ENCODE results near the gene MYO1F.
A peak's percentile ranks its signal among the peaks of the same experiment; 100 is the strongest.
"Not testable (repeated sequence)": the region's sequence is repeated elsewhere in the genome, so short reads cannot be mapped to it uniquely, and the experiment has no call there.

The MYO1F gene

DNA sequence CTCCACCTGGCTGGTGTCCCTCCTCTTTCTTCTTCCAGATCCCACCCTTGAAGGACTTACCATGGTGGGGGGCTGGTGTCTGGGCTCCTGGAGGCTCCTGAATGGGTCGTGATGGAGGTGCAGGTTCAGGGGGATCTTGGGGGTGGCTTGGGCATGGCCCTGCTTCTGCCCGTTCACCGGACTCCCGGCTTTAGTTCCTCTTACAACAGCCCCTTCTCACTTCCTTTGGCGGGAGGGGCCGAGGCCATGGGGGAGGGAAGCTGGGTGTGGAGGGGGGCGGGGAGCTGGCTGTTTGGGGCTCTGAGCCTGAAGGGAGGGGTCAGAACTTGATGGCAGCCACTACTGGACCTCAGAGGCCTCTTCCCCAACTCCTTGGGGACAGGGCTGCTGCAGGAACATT is at the start of gene MYO1F:
Gene MYO1F, minus strand, starts transcription at position 196 of the 400 bp plus-strand sequence. Its CDS starts 133 bp downstream, at position 63.
- ATAC-seq: no peak
- Mint-ChIP-seq H3K4me3 (peak within 1 kb of the TSS; percentile 81), H3K27me3 (peaks cover 2% of the 10 kb centered on the region), H3K4me1 (peaks cover 61% of the 10 kb centered on the region), H3K36me3 (ENCODE audit: low read depth) (peaks cover 6% of the 10 kb centered on the region), H3K9me3 (no peaks in the 10 kb centered on the region), H3K27ac (peak within 1 kb of the TSS; percentile 85)
- peak; percentile 22 for DNase-seq

DNA sequence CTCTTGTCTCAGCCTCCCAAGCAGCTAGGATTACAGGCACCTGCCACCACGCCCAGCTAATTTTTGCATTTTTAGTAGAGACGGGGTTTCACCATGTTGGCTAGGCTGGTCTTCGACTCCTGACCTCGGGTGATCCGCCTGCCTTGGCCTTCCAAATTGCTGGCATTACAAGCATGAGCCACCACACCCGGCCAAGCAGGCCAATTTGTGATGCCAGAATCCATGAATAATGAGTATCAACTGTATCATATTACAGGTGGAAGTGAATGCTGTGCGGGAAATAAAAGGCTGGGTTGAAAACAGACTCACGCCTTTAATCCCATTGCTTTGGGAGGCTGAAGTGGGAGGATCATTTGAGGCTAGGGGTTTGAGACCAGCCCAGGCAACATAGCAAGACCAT is 49.6 kb upstream of the MYO1F start:
- DNase-seq: no peak
- H3K27me3 Mint-ChIP-seq: no peaks in the 10 kb centered on the region
- no peak overlapping the region for H3K4me3 Mint-ChIP-seq
- no peaks in the 10 kb centered on the region for H3K9me3 Mint-ChIP-seq
- no peaks in the 10 kb centered on the region for H3K4me1 Mint-ChIP-seq
- H3K27ac Mint-ChIP-seq: no peak overlapping the region
- no peaks in the 10 kb centered on the region for H3K36me3 Mint-ChIP-seq (ENCODE audit: low read depth)
- ATAC-seq: no peak

DNA sequence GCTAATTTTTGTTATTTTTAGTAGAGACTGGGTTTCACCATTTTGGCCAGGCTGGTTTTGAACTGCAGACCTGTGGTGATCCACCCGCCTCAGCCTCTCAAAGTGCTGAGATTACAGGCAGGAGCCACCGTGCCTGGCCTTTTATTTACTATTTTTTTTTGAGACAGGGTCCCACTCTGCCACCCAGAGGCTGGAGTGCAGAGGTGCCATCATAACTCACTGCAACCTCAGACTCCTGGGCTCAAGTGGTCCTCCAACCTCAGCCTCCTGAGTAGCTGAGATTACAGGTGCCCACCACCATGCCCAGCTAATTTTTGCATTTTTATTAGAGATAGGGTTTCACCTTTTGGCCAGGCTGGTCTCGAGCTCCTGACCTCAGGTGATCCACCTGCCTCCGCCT is 45.6 kb upstream of the MYO1F start:
- H3K27me3 Mint-ChIP-seq; H3K27ac Mint-ChIP-seq; H3K4me3 Mint-ChIP-seq; H3K9me3 Mint-ChIP-seq; H3K36me3 Mint-ChIP-seq (ENCODE audit: low read depth); DNase-seq; H3K4me1 Mint-ChIP-seq; ATAC-seq: not testable (repeated sequence)

DNA sequence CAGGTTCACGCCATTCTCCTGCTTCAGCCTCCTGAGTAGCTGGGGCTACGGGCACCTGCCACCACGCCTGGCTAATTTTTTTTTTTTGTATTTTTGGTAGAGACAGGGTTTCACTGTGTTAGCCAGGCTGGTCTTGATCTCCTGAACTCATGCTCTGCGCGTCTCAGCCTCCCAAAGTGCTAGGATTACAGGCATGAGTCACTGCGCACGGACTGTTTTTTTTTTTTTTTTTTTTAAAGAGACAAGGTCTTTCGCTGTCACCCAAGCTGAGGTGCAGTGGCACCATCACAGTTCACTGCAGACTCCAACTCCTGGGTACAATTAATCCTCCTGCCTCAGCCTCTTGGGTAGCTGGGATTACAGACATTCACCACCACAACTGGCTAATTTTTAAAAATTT is 41.5 kb upstream of the MYO1F start:
- DNase-seq: no peak
- Mint-ChIP-seq H3K36me3 (ENCODE audit: low read depth) (no peaks in the 10 kb centered on the region), H3K4me1 (peaks cover 5% of the 10 kb centered on the region), H3K27ac (no peak overlapping the region), H3K9me3 (no peaks in the 10 kb centered on the region), H3K4me3 (no peak overlapping the region), H3K27me3 (no peaks in the 10 kb centered on the region)
- ATAC-seq: no peak

DNA sequence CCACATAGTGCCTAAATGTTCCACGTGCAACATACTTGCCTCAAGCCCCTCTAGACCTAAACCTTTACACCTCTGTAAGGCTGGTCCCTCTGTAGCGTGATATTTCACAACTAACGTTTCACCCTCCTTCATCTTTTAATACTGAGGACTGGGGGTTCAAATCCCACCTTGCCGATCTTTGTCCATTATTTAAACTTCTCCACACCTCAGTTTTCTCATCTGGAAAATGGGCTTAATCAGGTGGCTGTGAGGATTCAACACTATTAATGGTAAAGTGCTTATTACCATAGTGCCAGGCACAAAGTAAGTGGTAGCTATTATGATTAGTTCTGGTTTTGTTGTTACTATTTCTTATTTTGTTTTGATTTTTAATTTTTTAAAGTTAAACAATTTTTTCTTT is 40.7 kb upstream of the MYO1F start:
- H3K27me3 Mint-ChIP-seq: no peaks in the 10 kb centered on the region
- no peak for ATAC-seq

DNA sequence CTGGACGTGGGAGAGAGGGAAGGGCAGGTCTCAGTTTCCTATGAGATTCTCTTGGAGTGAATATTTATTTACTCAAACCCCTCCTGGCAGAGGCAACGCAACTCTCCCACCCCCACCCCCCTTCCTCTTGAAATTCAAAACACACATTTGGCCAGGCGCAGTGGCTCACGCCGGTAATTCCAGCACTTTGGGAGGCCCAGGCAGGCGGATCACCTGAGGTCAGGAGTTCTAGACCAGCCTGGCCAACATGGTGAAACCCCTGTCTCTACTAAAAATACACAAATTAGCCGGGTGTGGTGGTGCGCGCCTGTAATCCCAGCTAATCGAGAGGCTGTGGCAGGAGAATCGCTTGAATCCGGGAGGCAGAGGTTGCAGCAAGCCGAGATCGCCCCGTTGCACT is 40.1 kb upstream of the MYO1F start:
- peaks cover 11% of the 10 kb centered on the region for H3K4me1 Mint-ChIP-seq
- H3K27ac Mint-ChIP-seq; H3K36me3 Mint-ChIP-seq (ENCODE audit: low read depth); H3K4me3 Mint-ChIP-seq; H3K27me3 Mint-ChIP-seq; DNase-seq; ATAC-seq; H3K9me3 Mint-ChIP-seq: not testable (repeated sequence)

More for the DNA sequence above, 40.7 kb upstream of the MYO1F start:
- Mint-ChIP-seq H3K9me3 (no peaks in the 10 kb centered on the region), H3K36me3 (ENCODE audit: low read depth) (no peaks in the 10 kb centered on the region), H3K27ac (no peak overlapping the region), H3K4me1 (peaks cover 5% of the 10 kb centered on the region), H3K4me3 (no peak overlapping the region)
- no peak for DNase-seq

DNA sequence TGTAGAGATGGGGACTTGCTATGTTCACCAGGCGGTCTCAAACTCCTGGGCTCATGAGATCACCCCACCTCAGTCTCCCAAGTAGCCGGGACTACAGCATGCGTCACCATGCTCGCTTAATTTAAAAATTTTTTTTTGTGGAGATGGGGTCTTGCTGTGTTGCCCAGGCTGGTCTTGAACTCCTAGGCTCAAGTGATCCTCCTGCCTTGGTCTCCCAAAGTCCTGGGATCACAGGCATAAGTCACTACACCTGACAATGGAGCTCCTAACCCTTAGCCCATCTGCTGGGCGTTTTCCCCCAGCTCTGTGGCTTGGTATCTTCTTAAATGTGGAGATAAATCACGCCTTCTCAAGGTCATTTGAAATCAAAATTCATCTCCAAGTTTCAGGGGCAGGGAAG is 39.6 kb upstream of the MYO1F start:
- DNase-seq: no peak
- no peak overlapping the region for H3K27ac Mint-ChIP-seq

DNA sequence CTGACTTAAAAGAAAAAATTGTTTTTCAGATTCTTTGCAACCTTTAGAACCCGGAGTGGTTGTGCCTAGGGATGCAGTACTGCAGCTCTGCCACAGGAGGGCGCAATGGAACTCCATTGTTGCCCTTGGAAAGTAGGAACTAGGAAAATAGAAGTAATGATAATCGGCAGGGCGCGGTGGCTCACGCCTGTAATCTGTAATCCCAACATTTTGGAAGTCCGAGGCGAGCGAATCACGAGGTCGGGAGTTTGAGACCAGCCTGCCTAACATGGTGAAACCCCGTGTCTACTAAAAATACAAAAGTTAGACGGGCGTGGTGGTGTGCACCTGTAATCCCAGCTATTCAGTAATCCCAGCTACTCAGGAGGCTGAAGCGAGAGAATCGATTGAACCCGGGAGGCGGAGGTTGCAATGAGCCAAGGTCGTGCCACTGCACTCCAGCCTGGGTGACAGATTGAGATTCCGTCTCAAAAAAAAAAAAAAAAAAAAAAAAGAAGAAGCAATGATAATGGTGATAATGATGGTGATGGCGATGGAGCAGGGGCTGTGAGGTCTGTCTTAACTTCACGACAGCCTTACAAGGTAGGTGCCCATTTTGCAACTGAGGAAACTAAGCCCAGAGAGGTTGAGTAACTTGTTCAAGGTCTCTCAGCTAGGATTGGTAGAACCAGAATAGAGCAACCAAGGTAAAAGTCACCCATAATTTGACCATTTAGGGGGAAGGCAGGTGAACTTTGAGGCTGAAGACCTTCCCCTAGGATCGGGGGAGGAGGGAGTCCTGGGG is 38.8 kb upstream of the MYO1F start:
- DNase-seq (peak; percentile 66), ATAC-seq (peak; percentile 41)
- peaks cover 18% of the 10 kb centered on the region for H3K4me1 Mint-ChIP-seq
- no peaks in the 10 kb centered on the region for H3K36me3 Mint-ChIP-seq (ENCODE audit: low read depth)
- H3K27me3 Mint-ChIP-seq: no peaks in the 10 kb centered on the region
- H3K4me3 Mint-ChIP-seq: no peak overlapping the region
- H3K9me3 Mint-ChIP-seq: no peaks in the 10 kb centered on the region
- no peak overlapping the region for H3K27ac Mint-ChIP-seq

More for the DNA sequence above, 39.6 kb upstream of the MYO1F start:
- Mint-ChIP-seq H3K27me3 (no peaks in the 10 kb centered on the region), H3K4me3 (no peak overlapping the region), H3K36me3 (ENCODE audit: low read depth) (no peaks in the 10 kb centered on the region), H3K4me1 (peaks cover 16% of the 10 kb centered on the region), H3K9me3 (no peaks in the 10 kb centered on the region)
- ATAC-seq: no peak

DNA sequence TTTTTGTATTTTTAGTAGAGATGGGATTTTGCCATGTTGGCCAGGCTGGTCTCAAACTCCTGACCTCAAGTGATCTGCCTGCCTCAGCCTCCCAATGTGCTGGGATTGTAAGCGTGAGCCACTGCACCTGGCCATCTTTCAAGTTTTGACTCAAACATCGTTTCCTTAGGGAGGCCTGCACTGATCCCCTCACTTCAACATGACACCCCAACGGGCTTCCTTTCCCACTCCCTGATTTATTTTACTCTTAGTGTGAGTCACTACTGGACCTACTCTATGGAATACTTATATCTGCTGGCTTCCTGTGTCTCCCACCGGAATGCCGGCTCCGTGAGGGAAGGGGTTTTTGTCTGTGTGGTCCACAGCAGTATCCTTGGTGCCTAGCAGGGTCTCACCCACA is 37.8 kb upstream of the MYO1F start:
- Mint-ChIP-seq H3K4me3 (no peak overlapping the region), H3K4me1 (peaks cover 22% of the 10 kb centered on the region), H3K36me3 (ENCODE audit: low read depth) (no peaks in the 10 kb centered on the region), H3K27me3 (peaks cover 2% of the 10 kb centered on the region), H3K9me3 (no peaks in the 10 kb centered on the region), H3K27ac (no peak overlapping the region)
- DNase-seq (no peak), ATAC-seq (no peak)

DNA sequence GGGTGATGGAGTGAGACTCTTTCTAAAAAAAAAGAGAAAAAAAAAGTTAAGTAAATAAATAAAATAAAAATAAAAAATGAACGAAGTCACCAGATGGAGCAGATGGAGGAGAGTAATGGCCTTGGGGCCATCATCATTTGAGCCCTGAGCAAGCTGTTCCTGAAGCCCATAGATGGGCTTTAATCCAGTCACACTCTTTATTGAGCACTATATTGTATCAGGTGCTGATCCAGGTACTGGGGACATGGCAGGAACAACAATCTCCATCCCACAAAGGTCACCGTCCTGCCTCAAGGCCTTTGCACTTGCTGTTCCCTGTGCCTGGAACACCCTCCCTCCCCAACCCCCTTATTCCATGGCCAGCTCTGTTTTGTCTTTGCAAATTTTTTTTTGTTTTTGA is 37.2 kb upstream of the MYO1F start:
- no peak overlapping the region for H3K4me3 Mint-ChIP-seq
- H3K36me3 Mint-ChIP-seq (ENCODE audit: low read depth): peaks cover 2% of the 10 kb centered on the region
- H3K4me1 Mint-ChIP-seq: peaks cover 27% of the 10 kb centered on the region
- ATAC-seq (no peak), DNase-seq (no peak)
- no peak overlapping the region for H3K27ac Mint-ChIP-seq
- H3K27me3 Mint-ChIP-seq: peaks cover 7% of the 10 kb centered on the region
- no peaks in the 10 kb centered on the region for H3K9me3 Mint-ChIP-seq

DNA sequence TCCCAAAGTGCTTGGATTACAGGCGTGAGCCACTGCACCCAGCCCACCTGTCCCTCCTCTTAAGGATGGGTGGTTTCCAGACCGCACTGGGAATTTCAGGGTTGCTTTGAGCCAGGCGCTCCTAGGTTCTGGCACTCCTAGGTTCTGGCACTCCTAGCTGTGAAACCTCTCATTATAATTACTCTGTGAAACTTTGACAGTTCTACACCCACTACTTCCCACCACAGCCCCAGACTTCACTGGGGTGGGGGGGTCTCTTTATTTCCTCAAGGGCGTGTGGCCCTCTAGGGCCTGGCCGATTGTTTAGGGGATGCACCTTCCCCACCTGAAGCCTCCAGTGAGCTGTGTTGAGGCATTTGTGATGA is 35.5 kb upstream of the MYO1F start:
- Mint-ChIP-seq H3K4me3 (no peak overlapping the region), H3K27me3 (peaks cover 9% of the 10 kb centered on the region), H3K4me1 (peaks cover 34% of the 10 kb centered on the region), H3K9me3 (no peaks in the 10 kb centered on the region), H3K36me3 (ENCODE audit: low read depth) (peaks cover 2% of the 10 kb centered on the region), H3K27ac (no peak overlapping the region)
- DNase-seq: no peak
- peak; percentile 18 for ATAC-seq

DNA sequence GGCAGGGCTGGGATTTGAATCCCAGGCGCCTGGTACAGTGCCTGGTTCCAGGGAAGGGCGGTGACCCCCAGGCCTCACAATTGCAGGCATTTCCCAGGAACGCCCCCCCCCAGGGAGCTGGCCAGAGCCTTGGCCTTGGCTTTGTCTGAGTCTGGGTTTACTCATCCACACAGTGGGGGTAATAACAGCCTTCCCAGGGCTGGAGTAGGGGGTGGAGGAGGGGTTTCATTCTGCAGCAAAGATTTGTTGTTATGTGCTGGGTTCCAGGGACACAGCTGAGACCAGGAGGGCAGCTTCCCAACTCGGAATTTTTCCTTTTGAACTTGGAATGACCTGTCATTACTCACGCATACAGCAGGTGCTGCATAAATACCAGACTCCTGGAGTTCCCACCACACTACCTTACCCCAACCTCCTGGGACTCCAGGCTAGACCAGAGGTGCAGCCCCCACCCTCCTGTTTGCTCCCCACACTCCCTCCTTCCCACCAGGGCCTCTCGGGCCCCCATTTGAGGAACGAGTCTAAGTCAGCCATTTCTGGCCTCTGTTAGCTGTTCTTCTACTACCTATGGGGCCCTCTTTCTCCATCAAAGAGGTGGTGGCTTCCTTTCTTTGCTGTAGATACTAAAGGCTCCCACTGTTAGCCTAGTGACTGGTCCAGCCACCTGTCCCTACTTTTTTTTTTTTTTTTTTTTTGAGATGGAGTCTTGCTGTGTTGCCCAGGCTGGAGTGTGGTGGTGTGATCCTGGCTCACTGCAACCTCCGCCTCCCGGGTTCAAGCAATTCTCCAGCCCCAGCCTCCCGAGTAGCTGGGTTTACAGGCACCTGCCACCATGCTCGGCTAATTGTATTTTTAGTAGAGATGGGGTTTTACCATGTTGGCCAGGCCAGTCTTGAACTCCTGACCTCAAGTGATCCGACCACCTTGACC is 34.9 kb upstream of the MYO1F start:
- Mint-ChIP-seq H3K36me3 (ENCODE audit: low read depth) (peaks cover 2% of the 10 kb centered on the region), H3K9me3 (no peaks in the 10 kb centered on the region), H3K4me3 (no peak overlapping the region), H3K27me3 (peaks cover 9% of the 10 kb centered on the region), H3K27ac (no peak overlapping the region), H3K4me1 (peaks cover 34% of the 10 kb centered on the region)
- no peak for ATAC-seq
- DNase-seq: no peak

DNA sequence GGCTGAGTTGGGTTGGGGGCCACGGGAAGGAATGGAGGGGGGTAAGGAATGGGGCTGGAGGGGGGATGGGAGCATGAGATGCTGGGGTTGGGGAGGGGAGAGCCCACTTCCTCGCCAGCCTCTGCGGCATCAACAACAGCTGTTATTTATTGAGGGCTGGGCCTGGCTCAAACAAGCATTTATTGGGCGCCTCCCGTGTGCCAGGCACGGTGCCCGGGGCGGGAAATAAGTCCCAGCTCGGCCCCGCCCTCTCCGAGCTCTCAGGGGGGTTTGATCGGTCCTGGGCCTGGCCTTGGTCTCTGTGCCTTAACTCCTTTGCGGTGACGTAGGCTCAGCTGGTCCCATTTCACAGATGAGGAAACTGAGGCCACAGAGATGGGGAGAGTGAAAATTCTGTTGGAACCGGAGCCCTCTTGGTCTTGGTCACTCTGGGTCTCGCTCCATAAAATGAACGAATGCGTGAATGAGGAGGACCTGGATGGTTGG is 34.2 kb upstream of the MYO1F start:
- peaks cover 34% of the 10 kb centered on the region for H3K4me1 Mint-ChIP-seq
- DNase-seq (peak; percentile 29), ATAC-seq (no peak)
- H3K9me3 Mint-ChIP-seq: no peaks in the 10 kb centered on the region
- peaks cover 2% of the 10 kb centered on the region for H3K36me3 Mint-ChIP-seq (ENCODE audit: low read depth)
- H3K4me3 Mint-ChIP-seq: peak overlapping the region; percentile 14
- H3K27ac Mint-ChIP-seq: no peak overlapping the region
- peaks cover 9% of the 10 kb centered on the region for H3K27me3 Mint-ChIP-seq

DNA sequence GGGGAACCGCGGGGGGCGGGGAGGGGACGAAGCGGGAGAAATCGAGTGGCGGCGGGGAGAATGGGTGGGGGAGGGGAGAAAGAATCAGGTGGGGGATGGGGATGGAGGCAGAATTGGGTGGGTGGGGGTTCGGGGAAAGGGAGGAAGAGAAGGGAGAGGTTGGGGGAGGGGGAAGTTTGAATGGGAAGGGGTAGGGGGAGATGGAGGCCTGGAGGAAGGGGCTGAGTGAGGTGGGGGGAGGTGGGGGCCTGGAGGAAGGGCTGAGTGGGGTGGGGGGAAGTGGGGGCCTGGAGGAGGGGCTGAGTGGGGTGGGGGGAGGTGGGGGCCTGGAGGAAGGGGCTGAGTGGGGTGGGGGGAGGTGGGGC is 33.7 kb upstream of the MYO1F start:
- no peak for ATAC-seq
- Mint-ChIP-seq H3K27ac (no peak overlapping the region), H3K4me3 (no peak overlapping the region), H3K4me1 (peaks cover 34% of the 10 kb centered on the region), H3K9me3 (no peaks in the 10 kb centered on the region), H3K27me3 (peaks cover 9% of the 10 kb centered on the region), H3K36me3 (ENCODE audit: low read depth) (peaks cover 2% of the 10 kb centered on the region)
- no peak for DNase-seq

All from activated naive CD8-positive, alpha-beta T cell treated with anti-CD3 and anti-CD28 coated beads, Interleukin-2, amount 50 U/mL, for 24 hours (primary cell).